ENCODE data around the gene ZNF808.
"Not testable (repeated sequence)": the region's sequence is repeated elsewhere in the genome, so short reads cannot be mapped to it uniquely, and the experiment has no call there.

Gene ZNF808

DNA sequence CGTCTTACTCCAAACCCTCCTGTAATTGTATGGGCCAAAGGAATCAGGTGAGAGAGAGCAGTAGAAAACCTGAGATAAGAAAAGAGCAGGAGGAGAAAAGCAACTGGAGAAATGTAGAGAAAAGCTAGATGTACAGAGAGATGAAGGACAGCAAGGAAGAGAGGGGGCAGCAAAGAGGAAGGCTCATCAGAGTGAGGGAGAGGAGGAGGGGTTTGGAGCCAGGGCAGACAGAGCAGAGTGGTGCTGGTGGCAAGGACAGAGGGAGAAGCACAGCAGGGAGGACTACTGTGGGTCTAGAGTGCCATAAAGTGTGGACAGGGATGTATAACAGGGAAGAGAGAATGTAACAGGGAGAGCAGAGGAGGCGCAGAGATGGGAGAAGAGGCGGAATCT is 74.5 kb downstream of the ZNF808 start:
- H3K4me3 ChIP-seq (ENCODE audit: low read depth, low read length) = peak overlapping the region; percentile 64
- H3K27ac ChIP-seq; in situ Hi-C loops (cut with HindIII; ENCODE audit: low pct_ligation_motif_present, low sequenced_read_pairs); H3K36me3 ChIP-seq (replicated peaks); H3K27me3 ChIP-seq (replicated peaks); DNase-seq: not testable (repeated sequence)
- TF ChIP-seq, protein P1, sequence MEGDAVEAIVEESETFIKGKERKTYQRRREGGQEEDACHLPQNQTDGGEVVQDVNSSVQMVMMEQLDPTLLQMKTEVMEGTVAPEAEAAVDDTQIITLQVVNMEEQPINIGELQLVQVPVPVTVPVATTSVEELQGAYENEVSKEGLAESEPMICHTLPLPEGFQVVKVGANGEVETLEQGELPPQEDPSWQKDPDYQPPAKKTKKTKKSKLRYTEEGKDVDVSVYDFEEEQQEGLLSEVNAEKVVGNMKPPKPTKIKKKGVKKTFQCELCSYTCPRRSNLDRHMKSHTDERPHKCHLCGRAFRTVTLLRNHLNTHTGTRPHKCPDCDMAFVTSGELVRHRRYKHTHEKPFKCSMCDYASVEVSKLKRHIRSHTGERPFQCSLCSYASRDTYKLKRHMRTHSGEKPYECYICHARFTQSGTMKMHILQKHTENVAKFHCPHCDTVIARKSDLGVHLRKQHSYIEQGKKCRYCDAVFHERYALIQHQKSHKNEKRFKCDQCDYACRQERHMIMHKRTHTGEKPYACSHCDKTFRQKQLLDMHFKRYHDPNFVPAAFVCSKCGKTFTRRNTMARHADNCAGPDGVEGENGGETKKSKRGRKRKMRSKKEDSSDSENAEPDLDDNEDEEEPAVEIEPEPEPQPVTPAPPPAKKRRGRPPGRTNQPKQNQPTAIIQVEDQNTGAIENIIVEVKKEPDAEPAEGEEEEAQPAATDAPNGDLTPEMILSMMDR (IDR thresholded peaks at IDR 0.05; ENCODE audit: low read depth, low read length, missing control alignments) = peak; percentile 10

DNA sequence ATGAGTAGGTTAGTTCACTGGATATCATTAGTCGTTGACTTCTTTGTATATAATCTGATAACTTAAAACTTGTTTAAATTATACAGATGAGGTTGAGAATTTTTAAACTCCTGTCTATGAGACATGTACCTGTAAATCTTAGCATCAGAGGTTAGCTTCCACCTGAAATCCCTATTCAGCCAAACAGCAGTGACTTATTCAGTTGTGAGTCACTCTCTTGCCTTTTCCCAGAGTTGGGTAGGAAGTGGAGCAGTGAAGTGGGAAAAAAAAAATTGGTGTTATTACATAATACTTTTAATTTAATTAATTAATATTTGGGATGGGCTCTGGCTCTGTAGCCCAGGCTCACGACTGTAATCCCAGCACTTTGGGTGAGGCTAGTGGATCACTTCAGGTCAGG is 75.5 kb downstream of the ZNF808 start:
- Histone ChIP-seq H3K27ac (no peak overlapping the region), H3K4me3 (ENCODE audit: low read depth, low read length) (no peak overlapping the region), H3K36me3 (replicated peaks) (no peaks in the 10 kb centered on the region), H3K27me3 (replicated peaks) (no peaks in the 10 kb centered on the region)
- no peak for DNase-seq
- TF ChIP-seq, protein P1 (IDR thresholded peaks at IDR 0.05; ENCODE audit: low read depth, low read length, missing control alignments) = no peak
- in situ Hi-C loops (cut with HindIII; ENCODE audit: low pct_ligation_motif_present, low sequenced_read_pairs) = no loop called here

DNA sequence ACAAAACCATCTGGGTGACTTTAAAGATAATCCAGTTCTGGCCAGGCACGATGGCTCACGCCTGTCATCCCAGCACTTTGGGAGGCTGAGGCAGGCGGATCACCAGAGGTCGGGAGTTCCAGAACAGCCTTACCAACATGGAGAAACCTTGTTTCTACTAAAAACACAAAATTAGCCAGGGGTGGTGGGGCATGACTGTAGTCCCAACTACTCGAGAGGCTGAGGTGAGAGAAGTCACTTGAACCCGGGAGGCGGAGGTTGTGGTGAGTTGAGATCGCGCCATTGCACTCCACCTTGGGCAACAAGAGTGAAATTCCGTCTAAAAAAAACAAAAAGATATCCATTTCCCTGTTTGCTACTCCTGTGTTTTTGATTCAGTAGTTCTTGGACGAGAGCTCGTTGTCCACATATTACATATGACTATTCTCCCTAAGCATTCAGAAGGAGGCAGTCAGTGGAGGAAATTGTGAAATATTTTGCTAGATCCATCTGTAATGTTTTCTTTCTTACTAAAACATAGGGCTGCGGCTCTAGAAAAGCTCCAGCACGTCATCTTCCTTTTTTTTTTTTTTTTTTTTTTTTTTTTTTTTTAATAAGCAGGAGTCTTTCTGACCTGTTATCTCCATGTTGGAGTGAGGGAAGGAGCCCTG is 76.2 kb downstream of the ZNF808 start:
- no peaks in the 10 kb centered on the region for H3K36me3 ChIP-seq (replicated peaks)
- no peaks in the 10 kb centered on the region for H3K27me3 ChIP-seq (replicated peaks)
- in situ Hi-C loops (cut with HindIII; ENCODE audit: low pct_ligation_motif_present, low sequenced_read_pairs) = no loop called here
- TF ChIP-seq, protein P1 (IDR thresholded peaks at IDR 0.05; ENCODE audit: low read depth, low read length, missing control alignments) = no peak
- no peak overlapping the region for H3K4me3 ChIP-seq (ENCODE audit: low read depth, low read length)
- no peak overlapping the region for H3K27ac ChIP-seq
- DNase-seq = peak; percentile 40
